ENCODE measurements around the gene ITSN1. TPM values are rescaled to one million over a fixed set of nuclear protein-coding genes. Genes with fewer than 3 reads are reported as not detected.

The ITSN1 gene
- polyA plus RNA-seq, 3 donors from 2014 or later = 0.50 to 0.57 TPM; not detected in 1

DNA sequence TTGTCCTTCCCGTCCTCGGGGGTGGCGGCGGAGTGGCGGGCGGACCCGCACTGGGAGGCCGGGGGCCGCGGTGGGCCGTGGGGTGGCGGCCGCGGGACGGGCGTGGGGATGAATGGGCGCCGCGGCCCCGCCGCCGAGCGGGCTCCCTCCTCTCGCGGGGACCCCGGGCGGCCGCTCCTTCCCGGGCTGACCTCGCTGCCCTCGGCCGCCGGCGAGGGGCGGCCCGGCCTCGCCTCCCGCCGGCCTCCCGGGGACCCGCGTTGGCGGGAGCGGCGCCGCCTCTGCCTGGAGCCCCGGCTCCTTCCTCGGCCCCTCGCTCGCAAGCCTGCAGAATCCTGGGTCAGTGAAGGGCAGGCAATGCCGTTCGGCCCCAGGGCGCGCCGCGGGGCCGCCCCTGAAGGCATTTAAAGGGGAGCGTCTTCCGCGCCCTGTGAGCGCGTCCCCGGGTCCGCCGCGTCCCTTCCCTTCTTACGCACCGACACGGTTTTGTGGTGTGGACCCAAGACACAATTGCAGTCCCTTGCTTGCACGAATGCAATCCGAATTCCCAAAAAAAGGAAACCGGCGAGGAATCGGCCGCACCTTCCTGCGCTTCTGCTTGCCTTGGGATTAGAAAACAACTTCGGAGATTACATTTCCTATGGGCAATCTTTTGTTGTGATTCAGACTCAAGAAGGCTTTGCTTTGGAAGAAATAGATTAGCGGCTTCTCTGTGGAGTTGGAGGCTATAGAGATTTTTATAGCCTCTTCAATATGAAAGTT, 776 bp downstream of the ITSN1 start:
- Mint-ChIP-seq H3K4me3 (peak overlapping the region; percentile 83 to 90 (median 87)), H3K4me1 (peaks cover 15 to 27% of the 10 kb centered on the region in 2 donors), H3K36me3 (no peaks in the 10 kb centered on the region), H3K27ac (peak overlapping the region in 2 of 6 donors; percentile 23 to 53), H3K9me3 (no peaks in the 10 kb centered on the region), H3K27me3 (ENCODE audit: low read depth in 3 of 3) (peaks cover 5 to 18% (median 7%) of the 10 kb centered on the region in 3 donors)
- DNase-seq = peak in 2 of 3 donors; percentile 5 to 20

DNA sequence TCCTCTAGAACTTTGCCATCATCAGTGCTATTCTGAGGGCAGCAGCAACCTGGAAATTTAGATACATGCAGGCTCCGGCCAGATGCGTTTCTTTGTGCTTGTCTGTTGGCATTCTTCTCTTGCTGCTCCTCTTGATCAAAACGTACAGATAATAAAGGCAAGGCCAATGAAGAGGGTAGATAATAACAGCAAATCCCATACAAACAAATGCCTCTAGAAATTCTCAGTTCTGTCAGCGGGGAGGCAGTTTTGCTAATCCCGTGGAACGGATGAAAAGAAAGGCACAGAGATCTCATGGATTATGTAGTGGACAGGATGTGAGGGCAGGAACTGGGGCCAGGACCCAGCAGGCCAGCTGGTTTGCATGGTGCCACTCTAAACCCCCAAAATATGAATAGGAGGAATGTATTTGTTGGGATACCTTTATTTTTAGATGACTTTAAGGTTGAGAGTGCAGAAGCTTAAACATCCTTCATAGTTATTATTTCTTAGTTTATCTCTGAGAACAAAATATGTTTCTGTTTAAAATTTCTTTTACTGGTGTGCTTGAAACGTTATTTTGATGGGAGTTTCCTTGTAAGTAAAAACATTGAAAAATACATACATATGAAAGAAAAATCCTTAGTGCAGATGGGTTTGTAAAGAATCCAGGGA, 1.5 kb downstream of the ITSN1 start:
- Mint-ChIP-seq H3K36me3 (no peaks in the 10 kb centered on the region), H3K4me1 (peaks cover 15 to 27% of the 10 kb centered on the region in 2 donors), H3K27ac (no peak overlapping the region), H3K4me3 (peak overlapping the region; percentile 83 to 90 (median 87)), H3K9me3 (no peaks in the 10 kb centered on the region), H3K27me3 (ENCODE audit: low read depth in 3 of 3) (peaks cover 5 to 21% (median 7%) of the 10 kb centered on the region in 3 donors)
- no peak for DNase-seq

GRCh38 chr21:33644383-33645074, 2.2 kb downstream of the ITSN1 start:
- Mint-ChIP-seq H3K27me3 (ENCODE audit: low read depth in 3 of 3) (peaks cover 5 to 24% (median 7%) of the 10 kb centered on the region in 3 donors), H3K27ac (no peak overlapping the region), H3K36me3 (no peaks in the 10 kb centered on the region), H3K9me3 (no peaks in the 10 kb centered on the region), H3K4me3 (peak overlapping the region in 3 of 5 donors; percentile 87 to 90 (median 87)), H3K4me1 (peaks cover 15 to 27% of the 10 kb centered on the region in 2 donors)
- DNase-seq = no peak

- H3K4me3 Mint-ChIP-seq = no peak overlapping the region
- H3K4me1 Mint-ChIP-seq = peaks cover 15 to 22% of the 10 kb centered on the region in 2 donors
- no peak for DNase-seq
- H3K9me3 Mint-ChIP-seq = no peaks in the 10 kb centered on the region
- peaks cover 5 to 24% (median 7%) of the 10 kb centered on the region in 3 donors for H3K27me3 Mint-ChIP-seq (ENCODE audit: low read depth in 3 of 3)
- H3K27ac Mint-ChIP-seq = no peak overlapping the region
- no peaks in the 10 kb centered on the region for H3K36me3 Mint-ChIP-seq
Observed at GRCh38 chr21:33645730-33646129, 3.4 kb downstream of the ITSN1 start.

- H3K9me3 Mint-ChIP-seq = no peaks in the 10 kb centered on the region
- H3K27me3 Mint-ChIP-seq (ENCODE audit: low read depth in 3 of 3) = peaks cover 4 to 22% (median 5%) of the 10 kb centered on the region in 3 donors
- no peaks in the 10 kb centered on the region for H3K36me3 Mint-ChIP-seq
- no peak overlapping the region for H3K4me3 Mint-ChIP-seq
- no peak for DNase-seq
- no peak overlapping the region for H3K27ac Mint-ChIP-seq
- peaks cover 6 to 10% of the 10 kb centered on the region in 2 donors for H3K4me1 Mint-ChIP-seq
Observed at GRCh38 chr21:33647587-33647986, 5.3 kb downstream of the ITSN1 start.

DNA sequence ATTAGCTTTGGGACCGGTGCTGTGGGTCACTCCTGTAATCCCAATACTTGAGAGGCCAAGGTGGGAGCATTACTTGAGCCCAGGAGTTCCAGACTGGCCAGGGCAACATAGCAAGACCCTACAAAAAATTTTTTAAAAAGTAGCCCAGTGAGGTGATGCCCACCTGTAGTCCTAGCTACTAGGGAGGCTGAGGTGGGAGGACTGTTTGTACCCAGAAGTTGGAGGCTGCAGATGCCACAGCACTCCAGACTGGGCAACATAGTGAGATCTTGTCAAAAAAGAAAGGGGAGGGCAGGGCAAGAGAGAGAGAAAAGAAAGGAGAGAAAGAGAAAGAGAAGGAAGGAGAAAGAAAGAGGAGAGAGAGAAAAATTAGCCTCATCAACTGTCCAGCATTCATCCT, 6.3 kb downstream of the ITSN1 start:
- Mint-ChIP-seq H3K27ac (no peak overlapping the region), H3K9me3 (no peaks in the 10 kb centered on the region), H3K4me1 (peaks cover 1 to 5% of the 10 kb centered on the region in 2 donors), H3K4me3 (no peak overlapping the region), H3K36me3 (no peaks in the 10 kb centered on the region), H3K27me3 (ENCODE audit: low read depth in 3 of 3) (peaks cover 3 to 18% (median 4%) of the 10 kb centered on the region in 3 donors)
- DNase-seq = no peak

DNA sequence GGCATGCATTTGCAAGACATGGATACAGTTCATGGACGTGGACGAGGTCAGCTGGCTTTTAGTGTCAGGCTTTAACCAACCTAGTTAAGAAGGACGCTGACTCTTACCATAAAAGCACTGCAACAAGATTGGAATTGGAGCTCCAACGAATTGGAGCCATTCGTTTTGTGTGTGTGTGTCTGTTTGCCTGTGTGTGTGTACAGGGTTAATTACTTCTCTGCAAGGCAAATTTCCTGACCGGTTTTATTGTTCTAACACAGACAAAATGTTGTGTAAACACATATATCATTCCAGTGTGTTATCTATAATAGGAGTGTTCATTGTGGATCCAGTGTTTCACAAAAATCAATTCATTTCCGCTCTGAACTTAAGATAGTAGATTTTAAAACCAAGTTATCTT, 7.9 kb downstream of the ITSN1 start:
- Mint-ChIP-seq H3K27ac (no peak overlapping the region), H3K36me3 (no peaks in the 10 kb centered on the region), H3K9me3 (no peaks in the 10 kb centered on the region), H3K4me3 (no peak overlapping the region), H3K4me1 (no peaks in the 10 kb centered on the region), H3K27me3 (ENCODE audit: low read depth in 3 of 3) (peaks cover 2 to 8% (median 7%) of the 10 kb centered on the region in 3 donors)
- no peak for DNase-seq

GRCh38 chr21:33650929-33651509, 8.7 kb downstream of the ITSN1 start:
- Mint-ChIP-seq H3K27ac (no peak overlapping the region), H3K27me3 (ENCODE audit: low read depth in 3 of 3) (peaks cover 3 to 8% (median 7%) of the 10 kb centered on the region in 3 donors), H3K4me3 (no peak overlapping the region), H3K4me1 (no peaks in the 10 kb centered on the region), H3K9me3 (no peaks in the 10 kb centered on the region), H3K36me3 (no peaks in the 10 kb centered on the region)
- no peak for DNase-seq

GRCh38 chr21:33651965-33652680, 9.8 kb downstream of the ITSN1 start:
- no peak for DNase-seq
- H3K4me1 Mint-ChIP-seq = no peaks in the 10 kb centered on the region
- no peak overlapping the region for H3K4me3 Mint-ChIP-seq
- no peak overlapping the region for H3K27ac Mint-ChIP-seq
- no peaks in the 10 kb centered on the region for H3K36me3 Mint-ChIP-seq
- H3K27me3 Mint-ChIP-seq (ENCODE audit: low read depth in 3 of 3) = peaks cover 3 to 7% (median 6%) of the 10 kb centered on the region in 3 donors
- no peaks in the 10 kb centered on the region for H3K9me3 Mint-ChIP-seq

GRCh38 chr21:33654412-33654811, 12.1 kb downstream of the ITSN1 start:
- Mint-ChIP-seq H3K27me3 (ENCODE audit: low read depth in 3 of 3) (peaks cover 4 to 6% (median 5%) of the 10 kb centered on the region in 3 donors), H3K27ac (no peak overlapping the region), H3K9me3 (no peaks in the 10 kb centered on the region), H3K4me3 (no peak overlapping the region), H3K4me1 (no peaks in the 10 kb centered on the region), H3K36me3 (no peaks in the 10 kb centered on the region)
- DNase-seq = no peak

DNA sequence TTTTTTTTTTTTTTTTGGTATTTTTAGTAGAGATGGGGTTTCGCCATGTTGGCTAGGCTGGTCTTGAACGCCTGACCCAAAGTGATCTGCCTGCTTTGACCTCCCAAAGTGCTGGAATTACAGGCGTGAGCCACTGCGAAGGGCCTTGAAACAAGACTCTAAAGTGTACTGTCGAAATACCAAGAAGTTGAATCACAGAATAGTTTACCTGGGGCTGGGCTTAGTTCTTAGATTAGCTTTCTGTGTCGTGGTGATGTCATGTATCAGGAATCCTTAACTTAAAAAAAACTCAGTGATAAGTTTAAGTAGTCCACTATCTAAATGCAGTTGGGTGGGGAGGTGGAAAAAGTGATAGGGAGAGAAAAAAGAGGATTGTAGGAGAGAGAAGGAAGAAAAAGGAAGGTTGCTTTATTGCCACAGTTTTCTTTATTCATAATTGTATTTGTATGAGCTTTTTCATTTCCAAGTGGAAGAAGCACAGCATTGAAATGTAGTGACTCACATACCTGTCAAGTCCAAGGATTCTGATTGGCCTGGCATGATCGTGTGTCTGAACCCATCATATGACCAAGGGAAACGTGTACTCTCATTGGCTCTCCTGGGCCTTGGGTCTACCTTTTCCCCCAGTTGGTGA, 13.4 kb downstream of the ITSN1 start:
- Mint-ChIP-seq H3K4me1 (no peaks in the 10 kb centered on the region), H3K4me3 (no peak overlapping the region), H3K27ac (no peak overlapping the region), H3K27me3 (ENCODE audit: low read depth in 3 of 3) (peaks cover 4 to 6% (median 5%) of the 10 kb centered on the region in 3 donors), H3K36me3 (peaks cover 0 to 3% (median 0%) of the 10 kb centered on the region in 3 donors), H3K9me3 (no peaks in the 10 kb centered on the region)
- no peak for DNase-seq

- H3K27me3 Mint-ChIP-seq (ENCODE audit: low read depth in 3 of 3) = peaks cover 5 to 6% (median 6%) of the 10 kb centered on the region in 3 donors
- H3K36me3 Mint-ChIP-seq = peaks cover 0 to 4% (median 0%) of the 10 kb centered on the region in 3 donors
- no peaks in the 10 kb centered on the region for H3K4me1 Mint-ChIP-seq
- DNase-seq = no peak
- no peak overlapping the region for H3K4me3 Mint-ChIP-seq
- no peak overlapping the region for H3K27ac Mint-ChIP-seq
- H3K9me3 Mint-ChIP-seq = no peaks in the 10 kb centered on the region
Observed at GRCh38 chr21:33657124-33657820, 15.0 kb downstream of the ITSN1 start.
